Activated CD8-positive, alpha-beta T cell treated with anti-CD3 and anti-CD28 coated beads, Interleukin-2, amount 10 ng/mL, durations not matched to agents 7 days and 5 days (primary cell): ENCODE measurements around the gene IDH3G. TPM values are rescaled to one million over a fixed set of nuclear protein-coding genes. Genes with fewer than 3 reads are reported as not detected.

Source experiments
- ATAC-seq: fragments of 150-1000 bp; cut with Tn5 transposase; one replicate; pipeline ENCODE4 v1.10.0; 2021; ENCODE audit warnings: moderate library complexity
- CTCF ChIA-PET: fragments of 350-600 bp; sonication (Branson Sonifier 250); formaldehyde crosslinking; loops from one replicate; lab custom pipeline; 2021; ENCODE audit warnings: antibody characterized with exemption; lab: Charles Lee
- POLR2A ChIA-PET: fragments of 350-600 bp; sonication (Branson Sonifier 250); formaldehyde crosslinking; loops from one replicate; lab custom pipeline; 2021; ENCODE audit warnings: antibody characterized with exemption; lab: Charles Lee
- DNase-seq: peaks from one replicate; pipeline ENCODE4 v3.0.0-alpha.2; 2020
- H3K27ac Mint-ChIP-seq: one replicate; pipeline ENCODE4 v1.8.0; 2021; ENCODE audit warnings: mild to moderate bottlenecking, mixed read lengths
- H3K27me3 Mint-ChIP-seq: one replicate; pipeline ENCODE4 v1.8.0; 2021; ENCODE audit warnings: low read depth, mixed read lengths
- H3K36me3 Mint-ChIP-seq: one replicate; pipeline ENCODE4 v1.8.0; 2021; ENCODE audit warnings: low read depth, mixed read lengths
- H3K4me1 Mint-ChIP-seq: one replicate; pipeline ENCODE4 v1.8.0; 2021; ENCODE audit warnings: low read depth, mixed read lengths
- H3K4me3 Mint-ChIP-seq: one replicate; pipeline ENCODE4 v1.8.0; 2021; ENCODE audit warnings: mild to moderate bottlenecking, mixed read lengths
- H3K9me3 Mint-ChIP-seq: one replicate; pipeline ENCODE4 v1.8.0; 2022; ENCODE audit warnings: mixed read lengths; ENCODE audit not compliant: insufficient read depth
- total RNA-seq, 2 experiments: library from RNA; stranded (reverse); gene quantifications; one replicate each; pipeline ENCODE4 v1.2.3, GENCODE V29; 2021

Gene IDH3G
- total RNA-seq, 2 experiments from 2014 or later: 63.2 to 66.9 TPM

GRCh38 chrX:153739754-153740486 is 54.3 kb downstream of the IDH3G start:
- Mint-ChIP-seq H3K9me3 (no peaks in the 10 kb centered on the region), H3K27ac (peak overlapping the region; percentile 94), H3K4me1 (peaks cover 34% of the 10 kb centered on the region), H3K4me3 (peak overlapping the region; percentile 65), H3K27me3 (no peaks in the 10 kb centered on the region), H3K36me3 (peaks cover 14% of the 10 kb centered on the region)
- peak; percentile 90 for ATAC-seq
- POLR2A ChIA-PET: interaction anchor here (0.6 to 1.0 kb wide), 2 partner anchors 13 to 205 kb away, joined by 3 to 4 read pairs; no protein-coding TSS in a partner anchor
- peak; percentile 57 for DNase-seq
- CTCF ChIA-PET: no interaction called here

DNA sequence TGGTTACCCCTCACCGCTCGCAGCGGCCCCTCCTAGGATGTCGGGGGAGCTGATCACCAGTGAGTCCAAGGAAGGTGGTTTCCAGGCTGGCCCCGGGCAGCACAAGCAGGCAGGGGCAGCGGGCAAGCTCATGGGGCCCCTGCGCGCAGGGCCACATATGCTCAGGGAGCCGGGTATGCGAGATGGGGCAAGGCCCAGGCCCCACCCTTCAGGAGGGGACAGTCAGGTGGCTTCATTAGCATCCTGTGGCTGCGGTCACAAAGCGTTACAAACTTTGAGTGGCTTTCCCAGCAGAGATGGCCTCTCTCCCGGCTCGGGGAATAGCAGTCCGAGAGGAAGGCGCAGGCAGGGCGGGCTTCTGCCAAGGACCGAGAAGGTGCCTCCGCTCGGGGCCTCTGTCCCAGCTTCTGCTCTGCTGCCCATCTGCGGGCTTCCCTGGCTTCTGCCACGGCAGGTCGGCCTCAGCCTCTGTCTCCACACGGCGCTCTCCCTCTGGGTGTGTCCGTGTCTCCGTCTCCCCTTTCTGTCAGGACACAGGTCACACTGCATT is 56.0 kb downstream of the IDH3G start:
- Mint-ChIP-seq H3K4me3 (no peak overlapping the region), H3K27me3 (no peaks in the 10 kb centered on the region), H3K9me3 (no peaks in the 10 kb centered on the region), H3K36me3 (peaks cover 16% of the 10 kb centered on the region), H3K27ac (no peak overlapping the region), H3K4me1 (peaks cover 32% of the 10 kb centered on the region)
- no peak for DNase-seq
- no peak for ATAC-seq
- CTCF ChIA-PET: no interaction called here
- POLR2A ChIA-PET: no interaction called here

- DNase-seq (no peak), ATAC-seq (no peak)
- peak overlapping the region; percentile 49 for H3K27ac Mint-ChIP-seq
- H3K9me3 Mint-ChIP-seq: peaks cover 1% of the 10 kb centered on the region
- H3K4me1 Mint-ChIP-seq: peaks cover 37% of the 10 kb centered on the region
- H3K27me3 Mint-ChIP-seq: no peaks in the 10 kb centered on the region
- no peak overlapping the region for H3K4me3 Mint-ChIP-seq
- H3K36me3 Mint-ChIP-seq: peaks cover 18% of the 10 kb centered on the region
- ChIA-PET POLR2A (no interaction called here), CTCF (no interaction called here)
Observed at GRCh38 chrX:153736871-153737441, 57.2 kb downstream of the IDH3G start.

- H3K9me3 Mint-ChIP-seq: peaks cover 8% of the 10 kb centered on the region
- peaks cover 25% of the 10 kb centered on the region for H3K36me3 Mint-ChIP-seq
- no peaks in the 10 kb centered on the region for H3K27me3 Mint-ChIP-seq
- H3K4me3 Mint-ChIP-seq: no peak overlapping the region
- ATAC-seq (no peak), DNase-seq (no peak)
- CTCF ChIA-PET: interaction anchor here (1.0 kb wide), 1 partner anchor 9 kb away, joined by 3 read pairs; no protein-coding TSS in a partner anchor
- peak overlapping the region; percentile 49 for H3K27ac Mint-ChIP-seq
- POLR2A ChIA-PET: no interaction called here
- H3K4me1 Mint-ChIP-seq: peaks cover 42% of the 10 kb centered on the region
Observed at GRCh38 chrX:153736071-153736820, 57.9 kb downstream of the IDH3G start.

Other genes starting within 250 kb of the IDH3G start
- gene CCNQ, start 195.2 kb downstream of the IDH3G start, total RNA-seq: 10 to 100 TPM; 23.9 to 24.5 TPM
- not detected for gene DUSP9, start 147.2 kb downstream of the IDH3G start, total RNA-seq
- under 1 TPM; 0.16 to 0.58 TPM for gene PNCK, start 120.6 kb downstream of the IDH3G start, total RNA-seq
- 1 to 10 TPM in 1 of 2 experiments, under 1 TPM in 1; 0.82 to 1.3 TPM for gene SLC6A8, start 106.4 kb downstream of the IDH3G start, total RNA-seq
- 100 to 1,000 TPM; 155 to 158 TPM for gene BCAP31, start 70.0 kb downstream of the IDH3G start, total RNA-seq
- 10 to 100 TPM; 14.6 to 15.9 TPM for gene ABCD1, start 69.5 kb downstream of the IDH3G start, total RNA-seq
- gene PLXNB3, start 30.1 kb downstream of the IDH3G start, total RNA-seq: 1 to 10 TPM in 1 of 2 experiments, under 1 TPM in 1; 0.83 to 1.4 TPM
- not detected for gene SRPK3, start 13.3 kb downstream of the IDH3G start, total RNA-seq
- 100 to 1,000 TPM; 182 to 190 TPM for gene SSR4, start 293 bp upstream of the IDH3G start, total RNA-seq
- gene PDZD4, start 36.2 kb upstream of the IDH3G start, total RNA-seq: under 1 TPM; 0.10 to 0.16 TPM
- gene L1CAM, start 91.8 kb upstream of the IDH3G start, total RNA-seq: 1 to 10 TPM; 7.1 to 7.5 TPM
- not detected for gene AVPR2, start 110.3 kb upstream of the IDH3G start, total RNA-seq
- 100 to 1,000 TPM; 317 to 324 TPM for gene ARHGAP4, start 131.9 kb upstream of the IDH3G start, total RNA-seq
- gene NAA10, start 140.7 kb upstream of the IDH3G start, total RNA-seq: 100 to 1,000 TPM in 1 of 2 experiments, 10 to 100 TPM in 1; 98.9 to 106 TPM
- 10 to 100 TPM; 12.1 to 13.6 TPM for gene RENBP, start 150.3 kb upstream of the IDH3G start, total RNA-seq
- gene HCFC1, start 177.4 kb upstream of the IDH3G start, total RNA-seq: 100 to 1,000 TPM; 141 to 146 TPM
- 1 to 10 TPM; 5.9 to 6.2 TPM for gene TMEM187, start 178.4 kb upstream of the IDH3G start, total RNA-seq
- gene IRAK1, start 225.5 kb upstream of the IDH3G start, total RNA-seq: 100 to 1,000 TPM; 164 to 165 TPM